Measurements from ENCODE around the gene GBGT1. TPM values are rescaled to one million over a fixed set of nuclear protein-coding genes. Genes with fewer than 3 reads are reported as not detected.
A peak's percentile ranks its signal among the peaks of the same experiment; 100 is the strongest.

Gene GBGT1
- polyA plus RNA-seq, 3 donors = 2.6 to 10.7 (median 9.9) TPM

DNA sequence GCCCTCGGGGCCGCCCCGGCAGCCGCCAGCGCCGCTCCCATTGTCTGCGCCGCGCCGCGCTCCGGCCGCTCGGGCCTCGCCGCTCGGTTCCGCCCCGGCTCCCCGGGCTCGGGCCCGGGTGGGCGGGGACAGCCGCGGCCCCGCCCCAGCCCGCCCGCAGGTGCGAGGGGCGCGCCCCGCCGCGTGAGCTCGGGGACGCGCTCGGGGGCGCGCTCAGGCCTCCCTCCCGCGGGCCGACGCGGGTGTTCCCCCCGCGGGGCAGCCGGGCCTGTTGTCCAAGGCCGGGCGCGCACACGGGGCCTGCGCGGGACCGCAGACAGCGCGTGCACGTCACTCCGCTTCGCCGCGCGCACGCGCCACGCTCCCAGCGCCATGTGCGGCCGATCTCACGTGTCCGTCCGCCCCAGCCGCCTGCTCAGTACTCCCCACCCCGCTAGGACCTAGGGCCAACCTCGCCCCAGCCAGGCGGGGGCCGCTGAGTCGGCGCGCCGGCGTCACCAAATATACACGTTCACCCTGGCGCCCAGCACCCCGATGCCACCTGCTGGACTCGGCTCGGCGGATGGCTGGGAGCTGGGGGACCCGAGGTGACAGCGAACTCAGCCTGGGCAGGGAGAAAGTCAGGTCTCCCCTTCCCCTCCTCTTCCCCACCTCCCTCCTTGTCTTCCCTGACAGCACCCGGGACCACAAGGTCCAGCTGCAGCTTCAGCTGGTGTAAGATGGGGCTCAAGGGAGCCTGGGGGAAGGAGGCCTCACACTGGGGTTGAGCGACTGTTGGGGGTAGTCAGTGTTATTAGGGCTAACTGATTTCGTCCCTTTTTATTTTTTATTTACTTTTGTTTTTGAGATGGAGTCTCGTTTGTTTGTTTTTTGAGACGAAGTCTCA is 14.3 kb downstream of the GBGT1 start:
- WGBS, 3 donors = 2 to 4% (median 2%) methylated on average over 59 to 94 of the region's 95 CpGs

DNA sequence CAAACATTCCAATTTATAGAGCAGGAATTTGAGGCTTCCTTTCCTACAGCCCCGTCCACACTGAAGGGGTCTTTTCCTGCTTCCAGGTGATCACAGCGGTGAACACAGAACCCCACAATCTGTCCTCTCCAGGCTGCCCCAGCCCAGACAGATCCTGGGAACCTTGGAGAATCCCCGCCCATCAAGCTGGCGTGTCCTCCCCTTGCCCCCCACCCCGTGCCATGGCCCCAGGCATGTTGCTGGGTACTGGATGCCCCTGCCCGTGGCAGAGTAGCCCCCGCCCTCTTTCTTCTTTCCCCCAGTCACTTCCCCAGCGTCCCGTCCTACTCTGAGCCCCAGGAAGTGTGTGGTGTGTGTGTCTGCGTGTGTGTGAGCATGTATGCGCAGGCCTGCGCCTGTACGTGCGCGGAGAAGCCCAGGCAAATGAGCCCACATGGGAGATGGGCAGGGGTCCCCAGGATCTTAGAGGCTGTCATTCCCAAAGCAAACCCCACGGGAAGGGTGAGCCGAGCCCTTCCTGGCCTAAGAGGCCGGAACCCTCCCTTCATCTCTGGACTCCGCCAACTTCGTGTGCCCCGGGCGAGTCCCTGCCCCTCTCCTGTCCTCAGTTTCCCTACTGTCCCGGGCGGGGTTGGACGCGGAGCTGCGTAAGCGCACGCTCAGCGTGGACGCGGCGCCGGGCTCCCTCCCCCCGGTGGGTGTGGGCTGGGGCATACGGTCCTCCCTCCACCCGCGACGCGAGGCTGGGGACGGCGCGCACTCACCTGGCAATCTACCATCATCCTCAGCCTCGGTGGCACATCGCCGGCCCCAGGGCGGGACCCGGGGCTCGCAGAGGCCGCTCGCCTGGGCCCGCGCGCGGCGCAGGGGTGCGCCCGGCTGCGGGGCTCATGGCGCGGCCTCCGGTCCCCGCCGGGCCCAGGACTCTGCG is 15.2 kb downstream of the GBGT1 start:
- H3K27ac ChIP-seq (ENCODE audit: low read depth, low read length) = no peak overlapping the region
- WGBS, 3 donors = 3 to 6% (median 3%) methylated on average over 53 to 65 of the region's 65 CpGs

More for the DNA sequence above, 14.3 kb downstream of the GBGT1 start:
- no peak overlapping the region for H3K27ac ChIP-seq (ENCODE audit: low read depth, low read length)

DNA sequence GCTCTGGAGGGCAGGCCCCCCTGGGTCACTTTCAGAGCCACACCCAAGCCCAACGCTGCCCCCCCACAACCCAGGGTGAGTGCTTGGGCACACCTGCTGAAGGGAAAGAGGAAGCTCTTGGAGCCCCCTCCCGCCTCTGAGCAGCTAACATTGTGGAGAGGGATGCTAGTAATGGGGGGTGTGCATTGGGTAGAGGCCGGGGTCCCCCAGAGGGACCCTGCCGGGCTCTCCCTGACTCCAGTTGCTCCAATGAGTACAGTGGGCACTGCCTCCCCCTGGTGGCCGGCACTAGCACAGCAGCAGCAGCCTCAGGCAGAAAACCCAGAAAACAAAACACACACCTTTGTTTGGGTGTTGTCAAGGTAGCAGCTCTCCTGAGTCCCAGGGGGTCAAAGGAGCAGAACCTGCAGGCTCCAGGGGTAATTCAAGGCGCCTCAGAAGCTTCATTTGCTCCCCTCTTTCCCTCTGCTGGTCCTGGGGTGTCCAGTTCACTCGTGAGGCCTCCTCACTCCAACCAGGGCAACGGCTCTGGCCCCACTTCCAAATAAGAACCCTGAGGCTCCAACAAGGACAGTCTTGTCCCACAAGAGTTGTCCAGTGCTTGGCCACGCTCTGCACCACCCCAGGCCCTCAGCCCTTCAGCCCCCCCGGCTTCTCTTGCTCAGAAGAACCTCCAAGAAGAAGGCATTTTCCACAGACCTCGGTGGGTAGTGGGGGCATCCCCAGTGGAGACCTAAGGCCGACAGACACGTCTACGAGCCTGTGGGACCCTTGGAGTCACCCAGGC is 16.1 kb downstream of the GBGT1 start:
- 19 to 28% (median 25%) methylated on average over 14 of the region's 14 CpGs for WGBS, 3 donors
- H3K27ac ChIP-seq (ENCODE audit: low read depth, low read length) = no peak overlapping the region

DNA sequence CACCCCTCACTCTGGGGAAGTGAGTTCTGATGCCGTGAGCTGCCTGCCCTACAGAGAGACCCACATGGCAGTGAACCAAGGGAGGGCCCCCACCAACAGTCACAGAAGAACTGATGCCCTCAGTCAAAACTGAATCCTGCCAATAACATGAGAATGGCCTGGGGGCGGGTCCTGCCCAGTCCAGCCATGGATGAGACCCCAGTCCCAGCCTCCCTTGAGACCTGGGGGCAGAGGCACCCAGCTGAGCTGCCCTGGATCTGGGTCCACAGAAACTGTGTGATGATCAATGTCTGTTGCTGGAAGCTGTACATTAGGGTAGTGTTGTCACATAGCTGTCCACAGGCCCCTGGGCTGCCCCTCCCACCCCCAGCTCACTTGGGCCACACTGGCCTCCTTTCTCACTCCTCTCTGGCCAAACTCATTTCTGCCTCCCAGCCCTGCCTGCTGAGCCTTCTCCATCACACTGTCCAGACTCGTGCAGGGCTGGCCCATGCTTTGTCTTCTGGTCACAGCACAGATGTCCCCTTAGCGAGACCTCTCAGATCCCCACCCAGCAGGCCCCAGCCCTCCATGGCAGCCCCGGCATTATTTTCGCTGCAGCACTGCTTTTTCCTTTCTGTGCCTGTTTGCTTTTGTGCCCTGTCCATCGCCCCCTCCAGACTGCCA is 16.8 kb downstream of the GBGT1 start:
- WGBS, 3 donors = 66 to 68% (median 67%) methylated on average over 7 of the region's 7 CpGs
- H3K27ac ChIP-seq (ENCODE audit: low read depth, low read length) = no peak overlapping the region

DNA sequence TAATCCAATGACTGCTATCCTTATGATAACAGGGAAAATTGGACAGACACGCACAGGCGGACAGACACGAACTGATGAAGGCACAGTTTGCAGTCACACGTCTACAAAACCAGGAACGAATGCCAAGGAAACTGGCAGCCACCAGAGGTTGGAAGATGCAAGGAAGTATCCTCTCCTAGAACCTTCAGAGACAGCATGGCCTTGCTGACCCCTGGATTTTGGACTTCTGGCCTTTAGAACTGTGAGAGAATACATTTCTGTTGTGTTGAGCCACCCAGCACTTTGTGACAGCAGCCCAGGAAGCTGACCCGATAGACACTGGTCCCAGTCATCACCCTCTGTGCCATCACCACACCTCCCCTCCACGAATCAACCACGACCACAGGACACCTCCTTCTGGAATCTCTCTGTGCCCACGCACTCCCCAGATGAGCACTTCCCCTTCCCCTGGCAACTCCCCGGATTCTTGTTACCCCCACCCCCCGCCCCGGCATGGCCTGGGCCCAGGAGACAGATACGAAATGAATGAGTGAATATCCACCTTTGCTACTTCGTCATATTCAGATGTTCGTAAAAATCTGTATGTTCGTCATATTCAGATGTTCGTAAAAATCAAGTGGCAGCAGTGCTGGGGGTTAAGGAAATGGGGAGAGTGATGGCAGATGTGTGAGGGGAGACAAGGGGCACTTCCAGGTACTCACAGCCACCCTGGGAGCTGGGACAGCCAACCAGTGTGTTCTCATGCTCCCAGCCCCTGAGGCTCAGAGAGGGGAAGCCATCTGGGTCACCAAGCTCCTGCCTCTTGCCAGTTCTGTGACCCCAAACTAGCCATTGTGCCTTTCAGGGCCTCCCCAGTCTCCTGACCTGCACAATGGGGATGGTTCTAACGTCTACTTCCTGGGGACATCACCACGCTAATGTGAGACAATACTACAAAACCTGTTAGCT is 18.5 kb downstream of the GBGT1 start:
- 67 to 78% (median 74%) methylated on average over 19 of the region's 19 CpGs for WGBS, 3 donors
- H3K27ac ChIP-seq (ENCODE audit: low read depth, low read length) = no peak overlapping the region

DNA sequence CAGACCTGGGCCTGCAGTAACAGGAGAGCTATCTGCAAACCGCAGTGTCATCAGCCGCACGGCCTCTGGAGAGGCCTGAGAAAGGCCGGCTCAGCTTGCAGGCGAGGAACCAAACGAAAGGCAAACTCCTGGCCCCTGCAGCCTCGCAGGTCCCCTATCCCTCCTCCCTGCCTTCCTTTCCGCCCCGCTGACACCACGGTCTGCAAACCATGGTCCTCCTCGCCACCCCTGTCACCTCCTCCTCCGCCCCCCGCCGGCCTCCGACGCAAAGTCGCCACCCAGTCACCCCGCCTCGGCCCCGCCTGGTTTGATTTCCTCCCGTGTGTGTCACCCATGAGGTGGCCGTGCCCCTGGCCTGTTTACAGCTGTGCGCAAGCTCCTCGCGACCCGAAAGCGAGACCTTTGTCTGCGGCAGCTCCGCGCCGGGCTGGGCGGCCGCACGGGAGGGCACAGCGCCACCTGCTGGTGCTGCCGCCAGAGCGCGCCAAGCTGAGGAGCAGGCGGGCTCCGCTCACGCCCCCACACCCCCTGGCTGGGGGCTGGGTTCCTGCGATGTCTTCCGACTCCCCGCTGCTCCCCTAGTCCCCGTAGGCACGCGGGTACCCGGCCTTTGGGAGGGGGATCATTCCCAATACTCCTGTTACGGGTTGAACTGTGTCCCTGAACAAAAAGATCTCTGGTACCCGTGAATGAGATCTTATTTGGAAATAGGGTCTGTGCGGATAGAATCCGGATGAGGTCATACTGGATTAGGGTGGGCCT is 19.4 kb downstream of the GBGT1 start:
- 7 to 9% (median 8%) methylated on average over 50 to 52 of the region's 52 CpGs for WGBS, 3 donors
- H3K27ac ChIP-seq (ENCODE audit: low read depth, low read length) = no peak overlapping the region

DNA sequence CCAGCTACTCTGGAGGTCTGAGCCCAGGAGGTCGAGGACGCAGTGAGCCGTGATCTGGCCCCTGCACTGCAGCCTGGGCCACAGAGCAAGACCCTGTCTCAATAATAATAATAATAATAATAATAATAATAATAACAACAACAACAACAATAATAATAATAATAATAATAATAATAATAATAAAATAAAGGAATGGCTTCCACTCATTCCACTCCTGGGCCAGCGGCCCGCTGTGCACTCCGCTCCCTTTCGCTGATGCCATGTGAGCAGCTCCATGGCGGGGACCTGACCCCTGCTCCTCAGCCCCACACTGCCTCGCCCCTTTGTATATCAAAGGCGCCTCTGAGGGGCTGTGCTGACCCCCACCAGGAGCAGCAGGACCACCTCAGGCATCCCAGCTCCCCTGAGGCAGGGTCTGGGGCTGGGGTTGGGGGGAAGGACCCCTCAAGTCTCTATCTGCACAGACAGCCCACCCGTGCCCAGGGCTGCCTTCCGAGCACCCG is 20.0 kb downstream of the GBGT1 start:
- 85 to 87% (median 86%) methylated on average over 13 of the region's 13 CpGs for WGBS, 3 donors
- H3K27ac ChIP-seq (ENCODE audit: low read depth, low read length) = no peak overlapping the region

DNA sequence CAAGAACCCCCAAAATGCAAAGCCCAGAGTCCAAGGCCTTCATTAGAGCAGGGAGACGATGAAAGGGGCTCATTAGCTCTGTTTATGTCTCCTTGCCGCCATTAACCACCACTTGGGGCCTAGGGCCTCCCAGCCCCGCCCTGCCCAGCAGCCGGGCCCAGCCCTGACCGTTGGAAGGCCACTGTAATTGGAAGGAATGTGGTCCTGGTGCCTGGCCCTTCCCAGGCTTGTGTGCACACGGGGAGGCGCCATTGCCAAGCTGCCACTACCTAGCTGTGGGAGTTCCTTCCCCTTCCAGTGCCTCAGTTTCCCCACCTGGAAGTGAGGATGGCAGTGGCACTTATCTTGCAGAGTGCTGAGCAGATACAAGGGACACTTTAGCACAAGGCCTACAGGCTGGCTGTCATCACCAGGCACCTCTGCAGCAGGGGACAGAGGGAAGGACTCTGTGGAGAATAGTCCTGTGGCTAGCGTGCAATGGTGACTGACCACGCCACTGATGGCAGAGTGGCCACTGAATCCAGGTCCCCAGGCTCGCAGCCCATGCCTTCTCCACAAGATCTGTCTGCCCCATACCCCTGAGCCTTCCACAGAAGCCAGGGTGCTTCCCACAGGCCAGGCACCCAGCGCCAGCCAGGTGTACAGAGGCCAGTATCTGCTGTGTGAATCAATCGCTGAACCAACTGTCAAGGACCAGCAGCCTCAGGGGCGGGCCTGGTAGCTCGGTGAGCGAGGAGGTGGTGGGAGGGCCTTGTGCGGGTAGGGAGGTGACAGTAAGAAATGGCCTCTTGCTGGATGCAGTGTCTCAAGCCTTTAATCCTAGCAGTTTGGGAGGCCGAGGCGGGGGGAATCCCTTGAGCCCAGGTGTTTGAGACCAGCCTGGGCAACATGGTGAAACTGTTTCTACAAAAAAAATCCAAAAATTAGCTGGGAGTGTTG is 20.8 kb downstream of the GBGT1 start:
- no peak overlapping the region for H3K27ac ChIP-seq (ENCODE audit: low read depth, low read length)
- WGBS, 3 donors = 72 to 77% (median 73%) methylated on average over 18 of the region's 18 CpGs

DNA sequence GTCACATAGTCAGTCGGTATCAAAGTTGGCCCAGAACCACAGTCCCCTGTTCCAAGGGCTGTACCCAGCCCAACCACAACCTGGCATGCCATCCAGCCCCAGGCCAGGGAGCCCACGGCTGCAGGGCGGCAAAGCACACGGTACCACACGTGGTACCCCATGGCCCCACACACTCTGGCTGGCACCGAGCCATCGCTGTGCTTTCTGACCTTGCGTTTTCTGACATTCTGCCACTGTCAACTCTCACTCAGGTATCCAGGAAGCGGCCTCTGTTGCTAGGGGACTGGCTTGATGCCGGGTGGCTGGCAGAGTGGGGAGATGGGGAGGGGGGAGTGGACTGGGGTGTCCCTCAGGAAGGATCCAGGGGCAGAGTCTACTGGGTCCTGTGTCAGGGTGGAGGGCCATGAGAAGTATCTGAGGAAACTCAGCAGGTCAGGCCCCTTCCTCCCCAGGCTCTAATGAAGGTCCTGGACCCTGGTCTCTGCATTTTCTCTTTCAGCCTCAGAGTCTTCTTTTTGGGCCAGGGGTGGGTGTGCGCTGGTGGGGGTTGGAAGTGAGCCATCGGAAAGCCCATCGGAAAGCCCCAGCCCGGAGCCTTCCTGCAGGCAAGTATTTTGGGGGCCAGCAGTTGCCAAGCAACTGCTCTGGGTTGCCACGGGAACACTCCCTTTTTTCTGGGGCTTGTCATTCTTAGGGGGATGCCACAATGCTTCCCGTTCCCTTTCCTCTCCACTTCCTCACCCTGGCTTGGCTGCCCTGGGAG is 21.7 kb downstream of the GBGT1 start:
- H3K27ac ChIP-seq (ENCODE audit: low read depth, low read length) = no peak overlapping the region
- 42 to 50% (median 46%) methylated on average over 16 of the region's 16 CpGs for WGBS, 3 donors

DNA sequence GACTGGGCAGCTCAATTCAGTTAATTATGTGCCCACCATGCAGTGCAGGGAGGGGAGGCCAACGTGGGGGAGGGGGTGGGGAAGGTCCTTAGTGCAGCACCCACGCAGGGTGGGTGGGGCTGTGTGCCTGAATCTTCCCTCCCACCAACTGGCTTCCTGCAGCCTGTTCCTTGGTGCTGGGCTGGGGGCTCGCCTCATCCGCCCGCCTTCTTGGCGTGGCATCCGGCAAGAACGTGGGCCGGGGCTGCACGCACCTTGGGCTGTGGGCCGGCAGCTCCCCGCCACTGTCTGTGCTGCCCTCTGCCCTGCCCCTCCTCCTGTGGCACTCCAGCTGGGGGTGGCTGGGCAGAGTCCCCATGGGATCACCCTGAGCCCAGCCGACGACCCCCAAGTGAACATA is 23.1 kb downstream of the GBGT1 start:
- WGBS, 3 donors = 76 to 87% (median 86%) methylated on average over 10 to 14 of the region's 14 CpGs
- H3K27ac ChIP-seq (ENCODE audit: low read depth, low read length) = no peak overlapping the region

DNA sequence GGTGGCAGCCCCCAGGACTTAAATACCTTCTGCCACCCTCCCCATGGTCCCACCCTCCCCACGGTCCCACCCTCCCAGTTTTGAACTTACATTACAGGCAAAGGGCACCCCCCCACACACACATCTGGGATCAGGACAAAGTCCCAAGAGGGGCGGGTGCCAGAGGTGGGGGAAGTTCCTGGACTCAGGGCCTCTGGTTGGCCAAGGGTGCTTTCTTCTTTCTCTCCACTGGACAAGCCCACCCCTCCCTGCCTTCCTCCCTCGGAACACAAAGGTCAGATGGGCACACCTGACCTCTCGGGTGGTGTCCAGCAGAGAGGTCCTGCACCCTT is 23.6 kb downstream of the GBGT1 start:
- 73 to 93% (median 80%) methylated on average over 4 of the region's 4 CpGs for WGBS, 3 donors
- H3K27ac ChIP-seq (ENCODE audit: low read depth, low read length) = no peak overlapping the region

DNA sequence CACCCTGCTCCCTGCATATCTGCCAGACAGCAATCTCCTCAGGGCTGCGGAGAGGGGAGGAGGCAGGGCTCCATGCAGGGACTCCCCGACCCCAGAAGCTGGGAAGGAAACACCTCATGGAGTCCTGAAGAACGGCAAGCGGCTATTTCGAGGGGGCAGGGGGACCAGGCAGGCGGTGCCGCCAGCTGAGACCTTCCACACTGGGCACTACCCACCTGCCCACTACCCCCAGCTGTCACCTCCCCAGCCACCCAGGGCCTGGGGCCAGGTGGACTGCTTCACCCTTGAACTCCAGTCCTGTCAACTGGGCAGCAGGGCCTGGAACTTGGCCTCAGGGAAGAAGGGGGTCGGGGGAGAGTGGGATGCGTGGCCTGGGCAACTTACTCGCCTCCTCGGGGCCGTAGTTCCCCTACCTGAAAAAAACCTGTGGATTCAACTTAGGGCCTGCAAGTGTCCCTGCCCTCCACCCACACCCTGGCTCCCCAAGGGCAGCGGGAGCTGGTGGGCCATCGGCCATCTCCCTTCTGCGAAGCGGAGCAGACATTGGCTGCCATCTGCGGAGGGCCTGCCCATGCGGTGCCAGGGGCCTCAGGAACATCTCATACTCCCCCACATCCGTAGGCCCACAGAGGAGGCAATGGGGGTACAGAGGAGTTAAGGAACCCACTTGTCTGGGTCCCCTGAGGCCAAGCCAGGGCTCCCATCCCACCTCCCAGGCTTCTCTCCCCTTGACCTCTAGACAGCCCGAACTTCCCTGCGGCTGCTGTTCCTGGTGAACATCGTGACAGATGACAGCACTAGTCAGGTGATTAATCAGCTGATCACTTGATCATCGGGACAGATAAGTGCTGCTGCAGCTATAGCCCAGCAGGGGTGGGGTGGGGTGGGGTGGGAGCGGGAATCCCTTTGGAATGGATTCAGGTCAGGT is 24.2 kb downstream of the GBGT1 start:
- 84 to 88% (median 87%) methylated on average over 23 to 24 of the region's 24 CpGs for WGBS, 3 donors
- no peak overlapping the region for H3K27ac ChIP-seq (ENCODE audit: low read depth, low read length)

DNA sequence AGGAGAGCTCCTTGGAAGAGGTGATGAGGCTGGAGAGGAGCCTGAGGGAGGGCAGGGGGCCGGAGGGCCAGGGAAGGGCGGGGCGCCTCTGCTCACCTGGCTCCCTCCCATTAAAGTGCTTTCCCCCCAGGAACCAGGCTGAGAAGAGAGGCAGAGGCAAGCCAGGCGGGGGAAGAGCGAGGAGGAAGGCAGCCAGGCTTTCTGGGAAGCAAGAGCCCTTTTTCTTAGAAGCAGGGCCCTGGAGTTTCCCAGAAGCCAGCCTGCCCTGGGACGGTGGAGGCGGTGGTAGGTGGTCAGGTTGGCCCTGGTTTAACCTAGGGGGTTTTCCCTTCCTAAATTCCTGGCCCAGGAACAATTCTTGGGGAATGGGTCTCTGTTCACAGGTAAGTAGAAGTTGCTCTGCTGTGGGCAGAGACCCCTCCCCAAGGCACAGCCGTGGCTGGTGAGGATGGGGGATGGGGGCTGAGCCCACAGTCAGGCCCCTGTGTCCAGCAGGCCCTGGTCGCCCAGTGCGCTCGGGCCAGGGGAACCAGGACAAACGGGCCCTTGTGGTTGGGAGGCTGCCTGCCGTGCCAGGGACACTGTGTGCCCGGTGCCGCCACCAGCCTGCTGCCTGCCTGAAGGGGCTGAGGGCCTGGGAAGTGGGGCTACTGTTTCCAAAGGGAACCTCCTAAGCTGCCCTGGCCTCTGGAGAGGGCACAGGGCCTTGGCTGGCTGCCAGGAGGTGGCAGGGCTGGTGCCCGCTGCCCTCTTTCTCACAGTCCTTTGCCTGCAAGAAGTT is 26.1 kb downstream of the GBGT1 start:
- WGBS, 3 donors = 66 to 75% (median 66%) methylated on average over 16 of the region's 16 CpGs

More for the DNA sequence above, 26.1 kb downstream of the GBGT1 start:
- H3K27ac ChIP-seq (ENCODE audit: low read depth, low read length) = peak overlapping the region; percentile 23

Data from adipose tissue (tissue), 3 donors.